Left colon (tissue), 2 donors: ENCODE measurements around the gene GAGE13. TPM values are rescaled to one million over a fixed set of nuclear protein-coding genes. Genes with fewer than 3 reads are reported as not detected.
"Not testable (repeated sequence)": the region's sequence is repeated elsewhere in the genome, so short reads cannot be mapped to it uniquely, and the experiment has no call there.

Experiments used
- ATAC-seq: fragments of 200-7000 bp; cut with Tn5 transposase; one replicate; pipeline ENCODE4 v1.9.1; 2020; ENCODE audit warnings: mild to moderate bottlenecking, moderate library complexity
- DNase-seq, 2 donors: peaks; one replicate each; pipeline ENCODE4 v3.0.0-alpha.2; 2020
- intact Hi-C, 2 donors: fragments of 100-400 bp; cut with DNase I in 1 of 2; cut with micrococcal nuclease in 1 of 2; formaldehyde crosslinking; loops; one replicate each; pipeline versions ENCODE4 v1.11.2 to v1.14.0; 2022; cut with DNase I, micrococcal nuclease
- total RNA-seq, 2 donors: library from RNA; stranded (reverse); fragmentation: NEBNext Ultra II Directional; extraction: Animal tissue kit (Norgen Biotek cat#: 25700); gene quantifications; one replicate each; pipeline ENCODE4 v1.2.1, GENCODE V29; 2021
- donor health status: DM: no; HTN: no; CAD: no.
- donor health status: DM: yes; HTN: yes; CAD: no.

GAGE13 gene
- total RNA-seq, 2 donors from 2014 or later: not detected

GRCh38 chrX:49322266-49322665 is 9.1 kb upstream of the GAGE13 start:
- ATAC-seq, intact Hi-C loops, DNase-seq: not testable (repeated sequence)

- DNase-seq, ATAC-seq, intact Hi-C loops: not testable (repeated sequence)
Observed at GRCh38 chrX:49323735-49324134, 7.6 kb upstream of the GAGE13 start.

GRCh38 chrX:49330421-49330820 is 961 bp upstream of the GAGE13 start:
- ATAC-seq: not testable (repeated sequence)

GRCh38 chrX:49331841-49332240 is 459 bp downstream of the GAGE13 start:
- intact Hi-C loops, ATAC-seq, DNase-seq: not testable (repeated sequence)

More at GRCh38 chrX:49330421-49330820, 961 bp upstream of the GAGE13 start:
- DNase-seq, intact Hi-C loops: not testable (repeated sequence)

GRCh38 chrX:49341449-49341848 is 10.1 kb downstream of the GAGE13 start:
- ATAC-seq, intact Hi-C loops, DNase-seq: not testable (repeated sequence)

GRCh38 chrX:49344496-49345175 is 13.3 kb downstream of the GAGE13 start:
- ATAC-seq, DNase-seq, intact Hi-C loops: not testable (repeated sequence)

GRCh38 chrX:49345402-49345801 is 14.0 kb downstream of the GAGE13 start:
- intact Hi-C loops, DNase-seq, ATAC-seq: not testable (repeated sequence)

GRCh38 chrX:49346150-49346549 is 14.8 kb downstream of the GAGE13 start:
- DNase-seq: not testable (repeated sequence)

More at GRCh38 chrX:49346150-49346549, 14.8 kb downstream of the GAGE13 start:
- intact Hi-C loops, ATAC-seq: not testable (repeated sequence)

Other genes starting within 250 kb of the GAGE13 start
- 10 to 100 TPM; 21.7 to 23.8 TPM for gene GPKOW, start 207.8 kb upstream of the GAGE13 start, total RNA-seq
- gene MAGIX, start 168.8 kb upstream of the GAGE13 start, total RNA-seq: 10 to 100 TPM; 13.9 to 15.7 TPM
- 100 to 1,000 TPM; 140 to 142 TPM for gene PLP2, start 159.7 kb upstream of the GAGE13 start, total RNA-seq
- 10 to 100 TPM; 11.5 to 15.1 TPM for gene PRICKLE3, start 145.2 kb upstream of the GAGE13 start, total RNA-seq
- gene SYP, start 131.4 kb upstream of the GAGE13 start, total RNA-seq: 1 to 10 TPM; 4.6 to 6.9 TPM
- 1 to 10 TPM in 1 of 2 donors, under 1 TPM in 1; 0.70 to 2.0 TPM for gene CACNA1F, start 98.2 kb upstream of the GAGE13 start, total RNA-seq
- gene CCDC22, start 96.1 kb upstream of the GAGE13 start, total RNA-seq: 10 to 100 TPM; 14.3 to 16.9 TPM
- under 1 TPM in 1 of 2 donors, not detected in 1; 0.14 TPM for gene FOXP3, start 66.9 kb upstream of the GAGE13 start, total RNA-seq
- 1 to 10 TPM; 1.9 to 2.5 TPM for gene PPP1R3F, start 61.8 kb upstream of the GAGE13 start, total RNA-seq
- gene GAGE10, start 27.9 kb upstream of the GAGE13 start, total RNA-seq: not detected
- gene GAGE12J, start 9.5 kb upstream of the GAGE13 start, total RNA-seq: not detected
- not detected for gene GAGE12C, start 200.6 kb downstream of the GAGE13 start, total RNA-seq
- gene GAGE12D, start 210.2 kb downstream of the GAGE13 start, total RNA-seq: not detected
- not detected for gene GAGE12E, start 219.7 kb downstream of the GAGE13 start, total RNA-seq
- gene GAGE12F, start 229.3 kb downstream of the GAGE13 start, total RNA-seq: not detected
- not detected for gene GAGE12G, start 238.8 kb downstream of the GAGE13 start, total RNA-seq
- not detected for gene GAGE12H, start 248.4 kb downstream of the GAGE13 start, total RNA-seq